GM10266 (cell line): ENCODE results near the gene SIMC1.

Source experiments
- DNase-seq: peaks from one replicate; pipeline ENCODE4 v3.0.0; 2012; ENCODE audit errors: extremely low spot score
- TF ChIP-seq, protein P1 (sequence below): IDR thresholded peaks from 2 replicates; pipeline ENCODE4 v1.5.1; 2012; ENCODE audit warnings: mild to moderate bottlenecking, low read depth; ENCODE audit not compliant: control insufficient read depth, insufficient read depth; ENCODE audit errors: missing control alignments

Gene SIMC1

DNA sequence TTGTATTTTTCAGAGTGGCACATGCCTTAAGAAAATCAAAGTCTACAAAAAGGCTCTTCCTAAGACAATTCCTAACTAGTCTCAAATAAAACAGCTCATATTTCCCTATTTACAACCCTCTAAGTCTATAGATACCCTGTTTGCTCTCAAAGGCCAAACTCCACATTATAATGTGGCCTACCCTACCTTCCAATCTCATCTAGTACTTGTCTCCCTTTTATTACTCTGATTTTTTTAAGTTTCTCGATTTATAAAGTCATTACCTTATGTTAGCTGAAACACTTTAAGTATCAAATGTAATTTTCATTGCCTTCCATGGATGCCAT is 103.9 kb downstream of the SIMC1 start:
- DNase-seq = no peak
- TF ChIP-seq, protein P1, sequence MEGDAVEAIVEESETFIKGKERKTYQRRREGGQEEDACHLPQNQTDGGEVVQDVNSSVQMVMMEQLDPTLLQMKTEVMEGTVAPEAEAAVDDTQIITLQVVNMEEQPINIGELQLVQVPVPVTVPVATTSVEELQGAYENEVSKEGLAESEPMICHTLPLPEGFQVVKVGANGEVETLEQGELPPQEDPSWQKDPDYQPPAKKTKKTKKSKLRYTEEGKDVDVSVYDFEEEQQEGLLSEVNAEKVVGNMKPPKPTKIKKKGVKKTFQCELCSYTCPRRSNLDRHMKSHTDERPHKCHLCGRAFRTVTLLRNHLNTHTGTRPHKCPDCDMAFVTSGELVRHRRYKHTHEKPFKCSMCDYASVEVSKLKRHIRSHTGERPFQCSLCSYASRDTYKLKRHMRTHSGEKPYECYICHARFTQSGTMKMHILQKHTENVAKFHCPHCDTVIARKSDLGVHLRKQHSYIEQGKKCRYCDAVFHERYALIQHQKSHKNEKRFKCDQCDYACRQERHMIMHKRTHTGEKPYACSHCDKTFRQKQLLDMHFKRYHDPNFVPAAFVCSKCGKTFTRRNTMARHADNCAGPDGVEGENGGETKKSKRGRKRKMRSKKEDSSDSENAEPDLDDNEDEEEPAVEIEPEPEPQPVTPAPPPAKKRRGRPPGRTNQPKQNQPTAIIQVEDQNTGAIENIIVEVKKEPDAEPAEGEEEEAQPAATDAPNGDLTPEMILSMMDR = no peak

- DNase-seq = no peak
- TF ChIP-seq, protein P1 = no peak
Observed at GRCh38 chr5:176342766-176343458, 104.7 kb downstream of the SIMC1 start.

DNA sequence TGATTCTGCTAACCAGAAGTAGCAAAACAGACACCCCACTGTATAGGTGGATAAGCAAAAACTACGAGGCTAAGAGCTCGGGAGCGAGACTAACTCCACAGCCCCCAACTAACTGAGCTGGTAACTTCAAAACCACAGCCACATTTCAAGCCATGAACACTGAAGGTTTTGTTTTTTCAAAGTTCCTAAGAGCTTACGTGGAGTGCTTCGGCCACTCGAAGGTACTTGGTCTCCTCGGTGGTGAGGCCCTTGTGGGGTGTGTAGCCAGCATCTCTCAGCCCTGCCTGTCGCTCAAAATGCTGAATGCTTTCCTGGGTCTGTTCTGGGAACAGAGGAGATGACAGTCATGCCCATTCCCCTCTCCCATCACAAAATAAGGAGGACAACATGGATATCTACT is 112.2 kb downstream of the SIMC1 start:
- TF ChIP-seq, protein P1 = no peak
- no peak for DNase-seq

- no peak for DNase-seq
- TF ChIP-seq, protein P1 = no peak
Observed at GRCh38 chr5:176352116-176352878, 114.1 kb downstream of the SIMC1 start.

GRCh38 chr5:176353533-176353932 is 115.3 kb downstream of the SIMC1 start:
- TF ChIP-seq, protein P1 = no peak
- DNase-seq = no peak

DNA sequence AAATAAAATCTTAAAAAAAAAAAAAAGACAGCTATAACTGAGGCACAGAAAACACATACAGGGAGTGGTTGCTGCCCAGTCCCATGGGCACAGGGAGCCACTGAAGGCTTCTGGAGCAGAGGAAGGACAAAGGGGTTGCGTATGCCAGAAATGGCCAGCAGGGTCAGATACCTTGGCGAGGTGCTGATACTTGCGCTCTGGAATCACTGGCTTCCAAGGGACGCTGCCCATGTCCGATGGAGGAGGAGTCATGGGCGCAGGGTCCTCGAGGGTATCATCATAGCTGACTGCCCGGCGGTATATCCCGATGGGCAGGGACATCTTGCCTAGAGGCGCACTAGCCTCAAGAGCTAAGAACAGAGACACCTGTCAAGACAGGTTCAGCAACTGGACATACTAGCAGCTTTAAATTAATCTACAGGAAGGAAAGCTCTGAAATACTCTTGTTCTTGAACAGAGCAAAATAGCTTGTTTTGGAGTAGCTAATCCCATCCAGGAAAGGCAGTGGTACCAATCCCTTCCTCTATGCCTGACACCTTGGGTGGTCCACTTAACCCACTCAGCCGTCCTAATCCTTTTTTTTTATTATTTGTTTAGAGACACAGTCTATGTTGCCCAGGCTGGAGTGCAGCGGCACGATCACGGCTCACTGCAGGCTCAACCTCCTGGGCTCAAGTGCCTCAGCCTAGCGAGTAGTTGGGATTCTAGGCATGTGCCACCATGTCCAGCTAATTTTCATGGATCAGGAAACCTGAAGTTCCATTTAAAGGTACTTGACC is 117.4 kb downstream of the SIMC1 start:
- DNase-seq = no peak
- TF ChIP-seq, protein P1 = no peak
